Ishikawa (cell line): ENCODE results near the gene RYR2.

Source experiments
- CEBPB ChIP-seq: IDR thresholded peaks from 2 replicates; pipeline ENCODE4 v1.6.1; 2012
- CREB1 ChIP-seq: IDR thresholded peaks from 2 replicates; pipeline ENCODE4 v1.6.1; 2012; ENCODE audit warnings: low read depth
- EGR1 ChIP-seq: IDR thresholded peaks from 2 replicates; pipeline ENCODE4 v1.6.1; 2012
- EP300 ChIP-seq: IDR thresholded peaks from 2 replicates; pipeline ENCODE4 v1.6.1; 2012; ENCODE audit warnings: borderline replicate concordance
- FOXM1 ChIP-seq: IDR thresholded peaks from 2 replicates; pipeline ENCODE4 v1.6.1; 2012; ENCODE audit warnings: low read depth, borderline replicate concordance
- NFIC ChIP-seq: IDR thresholded peaks from 2 replicates; pipeline ENCODE4 v1.6.1; 2012
- RAD21 ChIP-seq: IDR thresholded peaks from 2 replicates; pipeline ENCODE4 v1.6.1; 2012; ENCODE audit warnings: low read depth
- TAF1 ChIP-seq: IDR thresholded peaks from 2 replicates; pipeline ENCODE4 v1.6.1; 2012; ENCODE audit warnings: low read depth, mild to moderate bottlenecking
- TCF12 ChIP-seq: IDR thresholded peaks from 2 replicates; pipeline ENCODE4 v1.6.1; 2012; ENCODE audit warnings: low read depth
- TEAD4 ChIP-seq: IDR thresholded peaks from 2 replicates; pipeline ENCODE4 v1.6.1; 2012
- YY1 ChIP-seq: IDR thresholded peaks from 2 replicates; pipeline ENCODE4 v1.6.1; 2012; ENCODE audit warnings: low read depth
- ZBTB7A ChIP-seq: IDR thresholded peaks from 2 replicates; pipeline ENCODE4 v1.6.1; 2012; ENCODE audit warnings: low read depth
- TF ChIP-seq, protein P1 (sequence below): IDR thresholded peaks from 2 replicates; pipeline ENCODE4 v1.6.1; 2012
- TF ChIP-seq, protein P2 (sequence below): IDR thresholded peaks from 2 replicates; pipeline ENCODE4 v1.6.1; 2012; ENCODE audit warnings: low read depth, mild to moderate bottlenecking
- TF ChIP-seq, protein P3 (sequence below): IDR thresholded peaks from 2 replicates; pipeline ENCODE4 v1.6.1; 2012

The RYR2 gene

DNA sequence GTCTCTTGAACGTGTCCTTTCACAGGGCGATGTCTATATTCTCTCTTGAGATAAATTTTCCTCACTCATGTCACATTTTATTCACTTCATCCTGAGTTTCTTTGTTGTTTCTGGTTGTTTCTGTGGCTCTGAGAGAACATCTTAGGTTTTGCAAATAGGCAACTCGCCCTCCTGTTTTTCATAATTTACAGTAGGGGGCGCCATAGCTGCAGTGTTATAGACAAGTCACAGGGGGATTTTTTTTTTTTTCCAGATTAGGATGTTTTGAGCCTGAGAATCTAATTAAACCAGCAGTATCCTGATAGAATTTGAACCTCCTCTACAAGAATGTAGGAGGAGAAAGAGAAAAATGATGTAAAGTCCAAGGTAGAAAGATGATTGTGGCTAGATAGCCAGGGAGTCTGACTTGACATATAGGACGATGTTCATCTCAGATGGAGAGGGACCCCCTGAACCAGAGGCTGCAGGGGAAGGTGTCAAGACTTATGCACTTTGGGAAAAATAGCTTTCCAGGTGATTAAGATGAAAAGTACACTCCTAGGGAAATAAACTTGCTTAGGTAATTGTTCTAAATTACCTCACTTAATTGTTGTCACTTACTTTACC lies 772.4 kb downstream of the RYR2 start:
- peak; percentile 47 for TF ChIP-seq RAD21
- TF ChIP-seq TCF12: no peak
- TF ChIP-seq, protein P1, sequence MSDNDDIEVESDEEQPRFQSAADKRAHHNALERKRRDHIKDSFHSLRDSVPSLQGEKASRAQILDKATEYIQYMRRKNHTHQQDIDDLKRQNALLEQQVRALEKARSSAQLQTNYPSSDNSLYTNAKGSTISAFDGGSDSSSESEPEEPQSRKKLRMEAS: no peak
- no peak for TF ChIP-seq EP300
- no peak for TF ChIP-seq ZBTB7A

DNA sequence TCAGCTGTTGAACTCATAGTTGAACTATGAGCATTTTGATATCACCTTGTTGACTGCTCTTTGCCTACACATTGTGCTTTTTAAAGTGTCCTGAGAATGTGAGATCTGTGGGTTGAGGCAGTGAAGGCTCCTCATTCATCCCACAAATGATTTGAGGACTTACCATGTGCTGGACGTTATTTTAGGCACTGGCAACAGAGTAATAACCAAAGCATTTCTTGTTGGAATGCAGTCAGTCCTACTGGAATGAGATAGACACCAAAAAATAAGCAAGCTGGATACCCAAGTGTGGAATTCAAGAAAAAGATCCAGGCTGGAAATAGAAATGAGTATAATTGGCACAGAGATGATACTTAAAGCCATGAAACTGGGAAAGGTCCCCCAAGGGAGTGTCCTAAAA lies 775.3 kb downstream of the RYR2 start:
- TF ChIP-seq RAD21: no peak
- no peak for TF ChIP-seq ZBTB7A
- no peak for TF ChIP-seq EGR1
- TF ChIP-seq TCF12: no peak
- TF ChIP-seq TAF1: no peak
- TF ChIP-seq, protein P1: no peak
- TF ChIP-seq FOXM1: no peak

DNA sequence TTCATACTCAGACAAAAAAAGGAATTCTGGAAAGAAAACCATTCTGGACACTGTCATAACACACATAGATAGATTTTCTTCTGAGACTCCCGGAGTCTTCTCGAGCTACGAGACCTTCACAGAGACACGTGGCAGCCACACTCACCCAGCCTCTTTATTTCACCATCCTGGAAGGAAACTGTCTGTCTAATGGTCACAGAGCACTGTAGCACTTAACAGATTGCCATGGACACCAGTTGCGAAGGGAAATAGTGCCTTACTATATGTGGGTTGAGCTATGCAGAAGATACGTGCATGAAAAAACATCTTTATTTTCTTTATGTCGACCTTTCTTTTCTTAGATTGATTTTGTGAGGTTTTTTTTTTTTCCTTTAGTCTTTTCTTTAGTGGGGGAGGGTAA lies 790.9 kb downstream of the RYR2 start:
- TF ChIP-seq CREB1 (no peak), RAD21 (no peak)
- TF ChIP-seq, protein P2, sequence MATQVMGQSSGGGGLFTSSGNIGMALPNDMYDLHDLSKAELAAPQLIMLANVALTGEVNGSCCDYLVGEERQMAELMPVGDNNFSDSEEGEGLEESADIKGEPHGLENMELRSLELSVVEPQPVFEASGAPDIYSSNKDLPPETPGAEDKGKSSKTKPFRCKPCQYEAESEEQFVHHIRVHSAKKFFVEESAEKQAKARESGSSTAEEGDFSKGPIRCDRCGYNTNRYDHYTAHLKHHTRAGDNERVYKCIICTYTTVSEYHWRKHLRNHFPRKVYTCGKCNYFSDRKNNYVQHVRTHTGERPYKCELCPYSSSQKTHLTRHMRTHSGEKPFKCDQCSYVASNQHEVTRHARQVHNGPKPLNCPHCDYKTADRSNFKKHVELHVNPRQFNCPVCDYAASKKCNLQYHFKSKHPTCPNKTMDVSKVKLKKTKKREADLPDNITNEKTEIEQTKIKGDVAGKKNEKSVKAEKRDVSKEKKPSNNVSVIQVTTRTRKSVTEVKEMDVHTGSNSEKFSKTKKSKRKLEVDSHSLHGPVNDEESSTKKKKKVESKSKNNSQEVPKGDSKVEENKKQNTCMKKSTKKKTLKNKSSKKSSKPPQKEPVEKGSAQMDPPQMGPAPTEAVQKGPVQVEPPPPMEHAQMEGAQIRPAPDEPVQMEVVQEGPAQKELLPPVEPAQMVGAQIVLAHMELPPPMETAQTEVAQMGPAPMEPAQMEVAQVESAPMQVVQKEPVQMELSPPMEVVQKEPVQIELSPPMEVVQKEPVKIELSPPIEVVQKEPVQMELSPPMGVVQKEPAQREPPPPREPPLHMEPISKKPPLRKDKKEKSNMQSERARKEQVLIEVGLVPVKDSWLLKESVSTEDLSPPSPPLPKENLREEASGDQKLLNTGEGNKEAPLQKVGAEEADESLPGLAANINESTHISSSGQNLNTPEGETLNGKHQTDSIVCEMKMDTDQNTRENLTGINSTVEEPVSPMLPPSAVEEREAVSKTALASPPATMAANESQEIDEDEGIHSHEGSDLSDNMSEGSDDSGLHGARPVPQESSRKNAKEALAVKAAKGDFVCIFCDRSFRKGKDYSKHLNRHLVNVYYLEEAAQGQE: no peak

DNA sequence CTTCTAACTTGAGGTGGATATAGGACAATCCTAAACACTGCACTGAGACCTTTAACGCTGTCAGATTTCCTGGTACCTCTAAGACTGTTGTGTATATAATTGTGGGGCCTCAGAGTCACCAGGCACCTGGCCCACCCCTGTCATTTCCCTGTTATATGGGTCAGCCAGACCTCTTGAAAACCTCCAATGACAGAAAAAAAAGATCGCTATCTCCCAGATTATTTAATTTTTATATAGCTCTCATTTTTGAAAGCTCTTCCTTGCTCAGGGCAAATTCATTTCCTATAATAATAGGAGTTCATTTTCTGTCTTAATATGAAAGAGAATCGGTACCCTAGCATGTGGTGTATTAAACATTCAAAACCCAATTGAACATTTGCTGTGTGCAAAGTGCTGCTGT lies 792.1 kb downstream of the RYR2 start:
- TF ChIP-seq CREB1 (no peak), ZBTB7A (no peak), RAD21 (no peak), TAF1 (no peak), NFIC (no peak), YY1 (no peak), EP300 (no peak), EGR1 (no peak)
- TF ChIP-seq, protein P2: no peak
- TF ChIP-seq, protein P3, sequence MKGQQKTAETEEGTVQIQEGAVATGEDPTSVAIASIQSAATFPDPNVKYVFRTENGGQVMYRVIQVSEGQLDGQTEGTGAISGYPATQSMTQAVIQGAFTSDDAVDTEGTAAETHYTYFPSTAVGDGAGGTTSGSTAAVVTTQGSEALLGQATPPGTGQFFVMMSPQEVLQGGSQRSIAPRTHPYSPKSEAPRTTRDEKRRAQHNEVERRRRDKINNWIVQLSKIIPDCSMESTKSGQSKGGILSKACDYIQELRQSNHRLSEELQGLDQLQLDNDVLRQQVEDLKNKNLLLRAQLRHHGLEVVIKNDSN: no peak

DNA sequence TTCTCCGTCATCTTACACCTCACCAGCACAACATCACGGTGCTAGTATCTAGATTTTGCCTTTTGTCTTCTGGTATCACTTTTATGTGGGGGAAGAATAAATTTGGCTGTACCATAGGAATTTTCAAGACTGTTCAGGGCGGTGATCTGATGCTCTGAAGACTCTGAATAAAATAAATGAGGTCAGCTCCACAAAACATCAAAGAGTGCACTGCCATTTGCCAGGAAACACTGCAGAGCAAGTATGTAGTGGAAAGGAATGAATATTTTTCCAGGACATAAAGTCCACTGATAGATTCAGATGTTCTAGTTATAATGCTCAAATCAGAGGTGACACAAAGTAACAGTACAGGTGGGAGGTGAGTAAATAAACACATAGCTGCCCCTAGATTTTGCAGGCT lies 792.5 kb downstream of the RYR2 start:
- no peak for TF ChIP-seq CEBPB
- TF ChIP-seq NFIC: no peak
- TF ChIP-seq TCF12: no peak
- TF ChIP-seq, protein P1: no peak
- no peak for TF ChIP-seq ZBTB7A
- TF ChIP-seq YY1: no peak
- TF ChIP-seq, protein P2: no peak
- TF ChIP-seq, protein P3: no peak
- TF ChIP-seq TAF1: no peak
- no peak for TF ChIP-seq TEAD4
- no peak for TF ChIP-seq CREB1
- TF ChIP-seq RAD21: no peak
- no peak for TF ChIP-seq EGR1
- no peak for TF ChIP-seq FOXM1
- TF ChIP-seq EP300: no peak
